Skin of body (tissue), 2 donors: ENCODE results near the gene FAM13A. TPM values are rescaled to one million over a fixed set of nuclear protein-coding genes. Genes with fewer than 3 reads are reported as not detected.

Experiments
- DNase-seq: peaks from one replicate; lab custom pipeline; 2025; lab: John Stamatoyannopoulos, UW
- total RNA-seq: library from RNA; depleted of rRNA; stranded (reverse); fragments of >200 nt; gene quantifications from one replicate; pipeline ENCODE4 v1.2.3, GENCODE V29; 2014

Gene FAM13A
- total RNA-seq, 1 donor from 2014 or later = 71.2 TPM

GRCh38 chr4:88751258-88752075, 305.5 kb downstream of the FAM13A start:
- no peak for DNase-seq

GRCh38 chr4:88750369-88750768, 306.6 kb downstream of the FAM13A start:
- DNase-seq = no peak

GRCh38 chr4:88747351-88747750, 309.6 kb downstream of the FAM13A start:
- DNase-seq = no peak

- DNase-seq = no peak
Measured at GRCh38 chr4:88746206-88746605, 310.8 kb downstream of the FAM13A start.

- no peak for DNase-seq
Measured at GRCh38 chr4:88745581-88746163, 311.3 kb downstream of the FAM13A start.

- no peak for DNase-seq
Measured at GRCh38 chr4:88745175-88745574, 311.8 kb downstream of the FAM13A start.

- DNase-seq = no peak
Measured at GRCh38 chr4:88744609-88745008, 312.4 kb downstream of the FAM13A start.

GRCh38 chr4:88743696-88744095, 313.3 kb downstream of the FAM13A start:
- no peak for DNase-seq

- no peak for DNase-seq
Measured at GRCh38 chr4:88742561-88742960, 314.4 kb downstream of the FAM13A start.

GRCh38 chr4:88738180-88738579, 318.8 kb downstream of the FAM13A start:
- no peak for DNase-seq

- DNase-seq = no peak
Measured at GRCh38 chr4:88737307-88737941, 319.6 kb downstream of the FAM13A start.

- DNase-seq = no peak
Measured at GRCh38 chr4:88736264-88736663, 320.7 kb downstream of the FAM13A start.

GRCh38 chr4:88735564-88735963, 321.4 kb downstream of the FAM13A start:
- DNase-seq = no peak

- DNase-seq = no peak
Measured at GRCh38 chr4:88734403-88734949, 322.5 kb downstream of the FAM13A start.

GRCh38 chr4:88732714-88733368, 324.1 kb downstream of the FAM13A start:
- no peak for DNase-seq

GRCh38 chr4:88731381-88731780, 325.6 kb downstream of the FAM13A start:
- peak; percentile 79 for DNase-seq

GRCh38 chr4:88730811-88731210, 326.2 kb downstream of the FAM13A start:
- no peak for DNase-seq

- no peak for DNase-seq
Measured at GRCh38 chr4:88729146-88729760, 327.7 kb downstream of the FAM13A start.

- DNase-seq = no peak
Measured at GRCh38 chr4:88728146-88728545, 328.8 kb downstream of the FAM13A start.

- no peak for DNase-seq
Measured at GRCh38 chr4:88725986-88726385, 331.0 kb downstream of the FAM13A start.

GRCh38 chr4:88725143-88725542, 331.8 kb downstream of the FAM13A start:
- no peak for DNase-seq
